Common myeloid progenitor, CD34-positive (primary cell): ENCODE results near the gene GSTM5.

Experiments used
- CTCF ChIA-PET: fragments of 350-600 bp; sonication (Branson Sonifier 250); formaldehyde crosslinking; loops from one replicate; lab custom pipeline; 2021; ENCODE audit warnings: antibody characterized with exemption; lab: Charles Lee
- POLR2A ChIA-PET: fragments of 350-600 bp; sonication (Branson Sonifier 250); formaldehyde crosslinking; loops from one replicate; lab custom pipeline; 2021; ENCODE audit warnings: antibody characterized with exemption; lab: Charles Lee
- DNase-seq, 3 donors: peaks; one replicate each; pipeline versions ENCODE4 v3.0.0 to v3.0.0-alpha.2; 2013
- H3K27ac ChIP-seq, 2 experiments: 1 replicate in 1 of 2; 2 replicates in 1 of 2; pipeline ENCODE4 v1.7.0; 2013; ENCODE audit warnings: inconsistent platforms in 2 of 2, low read length in 2 of 2, mild to moderate bottlenecking in 2 of 2, low read depth in 1 of 2, moderate library complexity in 1 of 2; ENCODE audit not compliant: severe bottlenecking in 2 of 2, insufficient read depth in 1 of 2, poor library complexity in 1 of 2
- H3K27me3 ChIP-seq, 5 experiments: replicated peaks in 2 of 5; 1 replicate in 3 of 5; 2 replicates in 2 of 5; pipeline versions ENCODE4 v1.6.1 to v1.7.0; 2013; ENCODE audit warnings: low read length in 4 of 5, mild to moderate bottlenecking in 2 of 5, moderate library complexity in 2 of 5, inconsistent platforms in 1 of 5; ENCODE audit not compliant: insufficient read depth in 5 of 5, control insufficient read depth in 4 of 5
- H3K36me3 ChIP-seq, 4 experiments: 1 replicate in 2 of 4; 2 replicates in 2 of 4; pipeline versions ENCODE4 v1.6.1 to v1.7.0; 2013; ENCODE audit warnings: low read length in 3 of 4, control low read depth in 1 of 4, mild to moderate bottlenecking in 1 of 4; ENCODE audit not compliant: control insufficient read depth in 4 of 4, insufficient read depth in 4 of 4
- H3K4me1 ChIP-seq, 4 experiments: 1 replicate in 3 of 4; 2 replicates in 1 of 4; pipeline versions ENCODE4 v1.6.1 to v1.7.1; 2013; ENCODE audit warnings: low read length in 3 of 4, mild to moderate bottlenecking in 3 of 4, control low read depth in 1 of 4, inconsistent platforms in 1 of 4, moderate library complexity in 1 of 4; ENCODE audit not compliant: control insufficient read depth in 4 of 4, insufficient read depth in 4 of 4; ENCODE audit errors: control extremely low read depth in 1 of 4
- H3K4me3 ChIP-seq, 7 experiments: 1 replicate in 4 of 7; 2 replicates in 3 of 7; pipeline versions ENCODE4 v1.5.1 to v1.7.0; 2013; ENCODE audit warnings: mild to moderate bottlenecking in 7 of 7, low read length in 6 of 7, moderate library complexity in 6 of 7, inconsistent platforms in 2 of 7, low read depth in 2 of 7, control low read depth in 1 of 7; ENCODE audit not compliant: insufficient read depth in 4 of 7, control insufficient read depth in 1 of 7; ENCODE audit errors: extremely low read depth in 1 of 7
- H3K9me3 ChIP-seq, 5 experiments: 1 replicate in 4 of 5; 2 replicates in 1 of 5; pipeline versions ENCODE4 v1.6.1 to v1.7.1; 2013; ENCODE audit warnings: low read length in 4 of 5, mild to moderate bottlenecking in 2 of 5, inconsistent platforms in 1 of 5, low read depth in 1 of 5, moderate library complexity in 1 of 5; ENCODE audit not compliant: control insufficient read depth in 4 of 5, insufficient read depth in 2 of 5; ENCODE audit errors: control extremely low read depth in 1 of 5
- whole genome bisulfite sequencing: methylation state at CpG from one replicate; pipeline ENCODE4 v1.1.5; 2013; ENCODE audit not compliant: insufficient coverage; 5-methylcytosine and 5-hydroxymethylcytosine counted together

Gene GSTM5

DNA sequence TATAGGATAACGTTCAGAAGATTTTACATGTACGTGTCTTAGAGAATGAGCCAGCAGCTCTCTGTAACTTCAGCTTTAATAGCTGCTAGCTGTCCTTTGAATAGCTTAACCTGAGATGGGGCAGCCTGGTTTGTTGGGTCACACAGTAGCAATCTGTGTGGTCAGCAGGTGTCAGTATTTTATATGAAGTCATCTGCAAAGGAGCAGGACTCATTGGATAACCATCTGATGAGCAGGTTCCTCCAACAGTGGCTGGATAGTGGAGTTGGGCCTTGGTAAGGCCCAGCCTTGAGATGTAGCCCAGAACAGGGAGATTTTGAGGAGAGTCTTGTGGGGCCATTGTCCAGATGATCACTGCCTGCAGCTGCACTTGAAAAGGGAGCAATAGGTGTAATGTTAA lies 6.4 kb downstream of the GSTM5 start:
- CTCF ChIA-PET = interaction anchor here (1.3 kb wide), 1 partner anchor 183 kb away, joined by 3 read pairs; no protein-coding TSS in a partner anchor

DNA sequence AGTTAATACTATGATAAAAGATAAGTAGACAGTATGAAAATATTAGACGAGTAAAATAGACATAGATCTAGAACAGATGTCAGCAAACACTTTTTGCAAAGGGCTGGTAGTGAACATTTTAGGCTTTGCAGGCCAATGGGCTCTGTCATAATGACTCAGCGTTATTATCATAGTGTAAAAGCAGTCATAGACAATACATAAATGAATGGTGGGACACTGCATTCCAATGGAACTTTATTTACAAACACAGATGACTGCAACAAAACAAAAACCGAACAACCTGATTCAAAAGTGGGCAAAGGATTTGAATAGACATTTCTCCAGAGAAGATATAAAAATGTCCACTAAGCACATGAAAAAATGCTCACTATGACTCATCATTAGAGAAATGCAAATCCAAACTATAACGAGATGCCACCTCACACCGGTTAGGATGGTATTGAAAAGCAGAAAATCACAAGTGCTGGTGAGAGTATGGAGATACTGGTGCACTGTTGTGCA lies 7.3 kb downstream of the GSTM5 start:
- Histone ChIP-seq H3K27me3 (no peaks in the 10 kb centered on the region), H3K4me3 (no peak overlapping the region), H3K9me3 (no peaks in the 10 kb centered on the region), H3K27ac (no peak overlapping the region), H3K36me3 (no peaks in the 10 kb centered on the region), H3K4me1 (peaks cover 0 to 2% (median 0%) of the 10 kb centered on the region in 4 experiments)
- DNase-seq = peak in 2 of 3 donors; percentile 48 to 52
- whole genome bisulfite sequencing = 77% methylated on average over 4 of the region's 5 CpGs
- ChIA-PET CTCF (interaction anchor here (0.9 to 1.3 kb wide), 2 partner anchors 68 to 184 kb away, joined by 3 to 4 read pairs; no protein-coding TSS in a partner anchor), POLR2A (no interaction called here)

More for the DNA sequence above, 6.4 kb downstream of the GSTM5 start:
- Histone ChIP-seq H3K4me3 (no peak overlapping the region), H3K4me1 (peaks cover 0 to 2% (median 0%) of the 10 kb centered on the region in 4 experiments), H3K27me3 (no peaks in the 10 kb centered on the region), H3K9me3 (no peaks in the 10 kb centered on the region), H3K36me3 (no peaks in the 10 kb centered on the region), H3K27ac (no peak overlapping the region)
- 100% methylated on average over 2 of the region's 2 CpGs for WGBS
- no peak for DNase-seq
- POLR2A ChIA-PET = no interaction called here

DNA sequence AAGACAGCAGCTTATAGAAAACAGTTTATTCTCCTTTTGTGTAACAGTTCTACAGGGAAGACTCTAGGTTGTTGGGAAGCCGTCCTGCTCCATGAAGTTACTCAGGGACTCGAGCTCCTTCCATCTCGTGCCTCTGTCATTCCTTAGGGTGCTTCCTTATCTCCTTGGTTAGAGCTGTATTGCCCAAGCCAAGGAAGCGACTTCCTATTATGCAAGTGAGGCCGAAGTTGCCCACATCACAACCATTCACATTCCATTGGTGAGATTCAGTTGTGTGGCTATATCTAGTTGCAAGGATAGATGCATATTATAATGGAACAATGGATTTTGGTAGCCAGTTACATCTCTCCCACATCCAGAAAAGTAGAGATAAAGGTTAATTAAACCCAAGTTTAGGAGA lies 9.0 kb downstream of the GSTM5 start:
- DNase-seq = no peak
- no peak overlapping the region for H3K27ac ChIP-seq
- 100% methylated on average over 2 of the region's 5 CpGs for WGBS
- no peaks in the 10 kb centered on the region for H3K36me3 ChIP-seq
- H3K4me3 ChIP-seq = no peak overlapping the region
- ChIA-PET CTCF (interaction anchor here (1.3 kb wide), 1 partner anchor 85 kb away, joined by 3 read pairs; no protein-coding TSS in a partner anchor), POLR2A (no interaction called here)
- no peaks in the 10 kb centered on the region for H3K27me3 ChIP-seq
- peaks cover 0 to 2% (median 0%) of the 10 kb centered on the region in 4 experiments for H3K4me1 ChIP-seq
- peaks cover 0 to 9% (median 2%) of the 10 kb centered on the region in 5 experiments for H3K9me3 ChIP-seq

DNA sequence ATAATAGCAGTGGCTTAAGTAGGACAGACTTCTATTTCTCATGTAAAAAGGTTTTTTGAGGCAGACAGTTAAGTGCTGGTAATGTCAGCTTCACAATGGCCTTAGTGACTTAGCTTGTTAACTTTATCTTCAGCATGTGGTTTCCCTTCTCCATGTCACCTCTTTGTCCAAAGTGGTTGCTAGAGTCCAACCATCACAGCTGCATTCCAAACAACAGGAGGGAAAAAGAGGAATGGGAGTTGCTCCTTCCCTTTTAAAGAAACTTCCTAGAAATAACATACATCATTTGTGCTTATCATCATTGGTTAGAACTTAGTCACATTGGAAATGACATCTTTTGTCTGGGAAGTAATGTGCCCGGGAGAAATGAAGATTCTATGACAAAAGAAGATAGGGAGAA lies 9.9 kb downstream of the GSTM5 start:
- ChIA-PET POLR2A (no interaction called here), CTCF (no interaction called here)
- Histone ChIP-seq H3K4me1 (peaks cover 0 to 2% (median 0%) of the 10 kb centered on the region in 4 experiments), H3K9me3 (peaks cover 0 to 15% (median 2%) of the 10 kb centered on the region in 5 experiments), H3K4me3 (no peak overlapping the region), H3K27ac (no peak overlapping the region), H3K27me3 (no peaks in the 10 kb centered on the region), H3K36me3 (no peaks in the 10 kb centered on the region)
- WGBS = no CpG with 5 or more reads among the region's 1 CpG
- DNase-seq = no peak

DNA sequence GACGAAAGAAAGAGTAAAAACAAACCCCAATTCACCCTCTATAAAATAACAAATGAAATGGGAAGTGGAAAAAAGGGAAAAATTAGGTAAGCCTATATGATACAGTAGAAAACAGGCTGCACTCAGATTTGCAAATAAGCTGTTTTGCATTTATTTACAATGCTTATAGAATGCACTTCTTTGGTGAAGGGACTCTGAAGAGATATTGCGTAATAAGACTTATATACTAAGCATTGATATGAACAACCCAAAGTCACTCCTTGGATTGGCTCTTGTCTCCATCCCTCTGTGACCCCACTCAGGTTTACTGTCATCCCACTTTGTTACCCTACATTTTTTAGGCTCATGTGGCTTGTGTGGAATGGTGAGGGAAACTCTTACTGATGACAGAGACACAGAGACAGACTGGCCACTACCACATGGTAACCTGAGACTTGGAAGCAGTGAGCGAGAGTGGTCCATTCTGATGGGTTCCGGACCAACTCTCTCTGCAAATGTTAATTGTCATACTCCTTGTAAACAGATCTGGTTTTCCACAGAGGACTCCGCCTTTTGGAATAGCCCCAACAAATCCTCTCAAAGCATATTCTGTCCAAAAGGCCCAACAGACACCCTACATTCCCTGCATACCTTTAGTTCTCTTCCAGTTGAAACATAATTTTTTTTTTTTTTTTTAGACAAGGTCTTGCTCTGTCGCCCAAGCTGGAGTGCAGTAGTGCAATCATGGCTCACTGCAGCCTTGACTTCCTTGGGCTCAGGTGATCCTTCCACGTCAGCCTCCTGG lies 11.0 kb downstream of the GSTM5 start:
- Histone ChIP-seq H3K4me3 (no peak overlapping the region), H3K9me3 (peaks cover 0 to 15% (median 2%) of the 10 kb centered on the region in 5 experiments), H3K36me3 (no peaks in the 10 kb centered on the region), H3K27me3 (no peaks in the 10 kb centered on the region), H3K4me1 (peaks cover 0 to 2% (median 0%) of the 10 kb centered on the region in 4 experiments), H3K27ac (no peak overlapping the region)
- DNase-seq = no peak
- ChIA-PET CTCF (no interaction called here), POLR2A (no interaction called here)
- 88% methylated on average over 5 of the region's 7 CpGs for WGBS

DNA sequence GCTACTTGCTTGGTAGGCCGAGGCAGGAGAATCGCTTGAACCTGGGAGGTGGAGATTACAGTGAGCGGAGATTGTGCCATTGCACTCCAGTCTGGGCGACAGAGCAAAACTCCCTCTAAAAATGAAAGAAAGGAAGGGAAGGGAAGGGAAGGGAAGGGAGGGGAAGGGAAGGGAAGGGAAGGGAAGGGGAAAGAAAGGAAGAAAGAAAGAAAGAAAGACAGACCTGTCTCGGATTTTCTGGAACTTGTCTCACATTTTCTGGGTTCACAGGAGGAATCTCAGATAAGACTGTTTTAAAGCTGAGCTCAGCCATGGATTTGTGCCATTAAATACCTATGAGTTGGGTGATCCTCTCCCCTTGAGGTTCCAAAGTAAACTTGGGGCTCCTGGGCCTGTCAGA lies 12.9 kb downstream of the GSTM5 start:
- ChIA-PET POLR2A (no interaction called here), CTCF (no interaction called here)
- Histone ChIP-seq H3K36me3 (no peaks in the 10 kb centered on the region), H3K9me3 (peaks cover 0 to 15% (median 2%) of the 10 kb centered on the region in 5 experiments), H3K27me3 (no peaks in the 10 kb centered on the region), H3K27ac (no peak overlapping the region), H3K4me1 (no peaks in the 10 kb centered on the region), H3K4me3 (no peak overlapping the region)
- WGBS = 89% methylated on average over 1 of the region's 5 CpGs
- DNase-seq = no peak

DNA sequence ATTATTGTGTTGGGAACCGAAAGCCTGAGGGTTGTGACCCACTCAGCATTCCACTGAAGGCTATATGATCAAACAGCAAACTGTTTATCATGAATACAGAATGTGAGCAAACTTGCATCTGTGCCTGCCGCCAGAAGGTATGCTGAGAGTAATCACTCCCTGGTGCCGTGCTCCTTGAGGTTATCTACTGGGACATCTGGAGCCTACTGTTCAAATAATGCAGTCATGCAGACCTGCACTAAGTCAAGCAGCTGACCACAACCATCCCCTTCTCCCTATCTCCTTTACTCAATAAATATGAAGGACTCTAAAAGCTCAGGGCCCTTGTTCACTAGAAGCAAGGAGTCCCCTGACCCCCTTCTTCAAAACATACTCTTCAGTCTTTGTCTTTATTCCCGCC lies 13.5 kb downstream of the GSTM5 start:
- H3K9me3 ChIP-seq = peaks cover 0 to 15% (median 2%) of the 10 kb centered on the region in 5 experiments
- DNase-seq = no peak
- CTCF ChIA-PET = no interaction called here
- POLR2A ChIA-PET = no interaction called here
- no peaks in the 10 kb centered on the region for H3K4me1 ChIP-seq
- no peaks in the 10 kb centered on the region for H3K27me3 ChIP-seq
- no peaks in the 10 kb centered on the region for H3K36me3 ChIP-seq
- H3K27ac ChIP-seq = no peak overlapping the region
- WGBS = 100% methylated on average over 3 of the region's 4 CpGs
- peak overlapping the region in 1 of 7 experiments; percentile 14 for H3K4me3 ChIP-seq
